TTC549 (cell line): Measurements from ENCODE around the gene AGTR1.
"Not testable (repeated sequence)": the region's sequence is repeated elsewhere in the genome, so short reads cannot be mapped to it uniquely, and the experiment has no call there.

ENCODE experiments used
- FAIRE-seq: peaks from 2 replicates; lab custom pipeline; 2012; peaks lifted over from hg19 to GRCh38; lab: Jason Lieb, UNC

AGTR1 gene

GRCh38 chr3:148759430-148759829, 61.7 kb downstream of the AGTR1 start:
- no peak for FAIRE-seq

GRCh38 chr3:148763156-148763680, 65.5 kb downstream of the AGTR1 start:
- FAIRE-seq, result no peak

- FAIRE-seq, result no peak
These were observed 66.6 kb downstream of the AGTR1 start for GRCh38 chr3:148763986-148764935.

GRCh38 chr3:148772361-148772760, 74.7 kb downstream of the AGTR1 start:
- no peak for FAIRE-seq

- FAIRE-seq, result no peak
These were observed 75.1 kb downstream of the AGTR1 start for GRCh38 chr3:148772835-148773234.

GRCh38 chr3:148773805-148774204, 76.1 kb downstream of the AGTR1 start:
- no peak for FAIRE-seq

- no peak for FAIRE-seq
These were observed 81.2 kb downstream of the AGTR1 start for GRCh38 chr3:148778926-148779325.

- FAIRE-seq, result not testable (repeated sequence)
These were observed 87.3 kb downstream of the AGTR1 start for GRCh38 chr3:148785026-148785425.

- not testable (repeated sequence) for FAIRE-seq
These were observed 88.5 kb downstream of the AGTR1 start for GRCh38 chr3:148786159-148786558.

GRCh38 chr3:148789146-148789545, 91.4 kb downstream of the AGTR1 start:
- no peak for FAIRE-seq

GRCh38 chr3:148789906-148790305, 92.2 kb downstream of the AGTR1 start:
- no peak for FAIRE-seq

GRCh38 chr3:148790370-148790769, 92.7 kb downstream of the AGTR1 start:
- no peak for FAIRE-seq

- no peak for FAIRE-seq
These were observed 93.4 kb downstream of the AGTR1 start for GRCh38 chr3:148790851-148791735.

- no peak for FAIRE-seq
These were observed 94.2 kb downstream of the AGTR1 start for GRCh38 chr3:148791920-148792319.

GRCh38 chr3:148792516-148792915, 94.8 kb downstream of the AGTR1 start:
- no peak for FAIRE-seq
